Ovary (tissue), 3 donors: ENCODE data around the gene OCIAD2.
"Not testable (repeated sequence)": the region's sequence is repeated elsewhere in the genome, so short reads cannot be mapped to it uniquely, and the experiment has no call there.

ENCODE experiments used
- EP300 ChIP-seq: sonication (generic); formaldehyde crosslinking; IDR thresholded peaks from one replicate; pipeline ENCODE4 v1.6.1; 2017; ENCODE audit warnings: antibody characterized with exemption
- TF ChIP-seq, protein P1 (sequence below), 3 donors: fragments of 450-650 bp in 2 of 3; fragments of 200-600 bp in 1 of 3; IDR thresholded peaks; one replicate each; pipeline versions ENCODE4 v1.5.1 to v1.8.0; 2016 to 2022; ENCODE audit warnings: antibody characterized with exemption in 3 of 3, mild to moderate bottlenecking in 1 of 3
- donor health status: DM: no; HTN: no; CAD: no.

DNA sequence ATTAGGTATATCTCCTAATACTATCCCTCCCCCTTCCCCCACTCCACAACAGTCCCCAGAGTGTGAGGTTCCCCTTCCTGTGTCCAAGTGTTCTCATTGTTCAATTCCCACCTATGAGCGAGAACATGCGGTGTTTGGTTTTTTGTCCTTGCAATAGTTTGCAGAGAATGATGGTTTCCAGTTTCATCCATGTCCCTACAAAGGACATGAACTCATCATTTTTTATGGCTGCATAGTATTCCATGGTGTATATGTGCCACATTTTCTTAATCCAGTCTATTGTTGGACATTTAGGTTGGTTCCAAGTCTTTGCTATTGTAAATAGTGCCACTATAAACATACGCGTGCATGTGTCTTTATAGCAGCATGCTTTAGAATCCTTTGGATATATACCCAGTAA is 41.9 kb downstream of the OCIAD2 start:
- TF ChIP-seq, protein P1, sequence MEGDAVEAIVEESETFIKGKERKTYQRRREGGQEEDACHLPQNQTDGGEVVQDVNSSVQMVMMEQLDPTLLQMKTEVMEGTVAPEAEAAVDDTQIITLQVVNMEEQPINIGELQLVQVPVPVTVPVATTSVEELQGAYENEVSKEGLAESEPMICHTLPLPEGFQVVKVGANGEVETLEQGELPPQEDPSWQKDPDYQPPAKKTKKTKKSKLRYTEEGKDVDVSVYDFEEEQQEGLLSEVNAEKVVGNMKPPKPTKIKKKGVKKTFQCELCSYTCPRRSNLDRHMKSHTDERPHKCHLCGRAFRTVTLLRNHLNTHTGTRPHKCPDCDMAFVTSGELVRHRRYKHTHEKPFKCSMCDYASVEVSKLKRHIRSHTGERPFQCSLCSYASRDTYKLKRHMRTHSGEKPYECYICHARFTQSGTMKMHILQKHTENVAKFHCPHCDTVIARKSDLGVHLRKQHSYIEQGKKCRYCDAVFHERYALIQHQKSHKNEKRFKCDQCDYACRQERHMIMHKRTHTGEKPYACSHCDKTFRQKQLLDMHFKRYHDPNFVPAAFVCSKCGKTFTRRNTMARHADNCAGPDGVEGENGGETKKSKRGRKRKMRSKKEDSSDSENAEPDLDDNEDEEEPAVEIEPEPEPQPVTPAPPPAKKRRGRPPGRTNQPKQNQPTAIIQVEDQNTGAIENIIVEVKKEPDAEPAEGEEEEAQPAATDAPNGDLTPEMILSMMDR (IDR thresholded peaks at IDR 0.05) = not testable (repeated sequence)
- not testable (repeated sequence) for TF ChIP-seq EP300
